Ishikawa (cell line): ENCODE measurements around the gene DEPDC1B.

ENCODE experiments used
- CEBPB ChIP-seq: IDR thresholded peaks from 2 replicates; pipeline ENCODE4 v1.6.1; 2012
- CREB1 ChIP-seq: IDR thresholded peaks from 2 replicates; pipeline ENCODE4 v1.6.1; 2012; ENCODE audit warnings: low read depth
- EGR1 ChIP-seq: IDR thresholded peaks from 2 replicates; pipeline ENCODE4 v1.6.1; 2012
- EP300 ChIP-seq: IDR thresholded peaks from 2 replicates; pipeline ENCODE4 v1.6.1; 2012; ENCODE audit warnings: borderline replicate concordance
- FOXM1 ChIP-seq: IDR thresholded peaks from 2 replicates; pipeline ENCODE4 v1.6.1; 2012; ENCODE audit warnings: low read depth, borderline replicate concordance
- MAX ChIP-seq: IDR thresholded peaks from 2 replicates; pipeline ENCODE4 v1.6.1; 2012
- NFIC ChIP-seq: IDR thresholded peaks from 2 replicates; pipeline ENCODE4 v1.6.1; 2012
- RAD21 ChIP-seq: IDR thresholded peaks from 2 replicates; pipeline ENCODE4 v1.6.1; 2012; ENCODE audit warnings: low read depth
- REST ChIP-seq: IDR thresholded peaks from 2 replicates; pipeline ENCODE4 v1.6.1; 2012; ENCODE audit warnings: low read depth, mild to moderate bottlenecking
- TAF1 ChIP-seq: IDR thresholded peaks from 2 replicates; pipeline ENCODE4 v1.6.1; 2012; ENCODE audit warnings: low read depth, mild to moderate bottlenecking
- TCF12 ChIP-seq: IDR thresholded peaks from 2 replicates; pipeline ENCODE4 v1.6.1; 2012; ENCODE audit warnings: low read depth
- TEAD4 ChIP-seq: IDR thresholded peaks from 2 replicates; pipeline ENCODE4 v1.6.1; 2012
- USF1 ChIP-seq: IDR thresholded peaks from 2 replicates; pipeline ENCODE4 v1.6.1; 2012
- YY1 ChIP-seq: IDR thresholded peaks from 2 replicates; pipeline ENCODE4 v1.6.1; 2012; ENCODE audit warnings: low read depth
- ZBTB7A ChIP-seq: IDR thresholded peaks from 2 replicates; pipeline ENCODE4 v1.6.1; 2012; ENCODE audit warnings: low read depth

Gene DEPDC1B

GRCh38 chr5:60722416-60722815 lies 22.4 kb upstream of the DEPDC1B start:
- TF ChIP-seq EP300, result no peak
- TF ChIP-seq ZBTB7A, result no peak
- no peak for TF ChIP-seq TAF1
- TF ChIP-seq REST, result no peak
- no peak for TF ChIP-seq TEAD4
- TF ChIP-seq FOXM1, result no peak
- TF ChIP-seq TCF12, result no peak
- TF ChIP-seq CEBPB, result no peak
- TF ChIP-seq MAX, result no peak
- TF ChIP-seq USF1, result no peak
- TF ChIP-seq CREB1, result no peak
- no peak for TF ChIP-seq EGR1
- no peak for TF ChIP-seq NFIC
- TF ChIP-seq RAD21, result no peak
- TF ChIP-seq YY1, result no peak

- TF ChIP-seq CEBPB (0 out of 2 replicates have a peak, but pooled peaks have one; percentile 5), RAD21 (peak; percentile 16; the same call in 1 of the 2 replicates), YY1 (no peak)
Observed at GRCh38 chr5:60719329-60719728, 19.4 kb upstream of the DEPDC1B start.

GRCh38 chr5:60718166-60718892 lies 18.4 kb upstream of the DEPDC1B start:
- TF ChIP-seq NFIC (no peak), RAD21 (no peak), CEBPB (no peak), ZBTB7A (no peak), CREB1 (no peak), TEAD4 (no peak), REST (no peak), EGR1 (no peak), MAX (no peak), FOXM1 (no peak), TCF12 (no peak), USF1 (no peak), TAF1 (no peak), EP300 (no peak)

- TF ChIP-seq REST, result no peak
- no peak for TF ChIP-seq TEAD4
- TF ChIP-seq NFIC, result no peak
- TF ChIP-seq RAD21, result no peak
- TF ChIP-seq FOXM1, result no peak
- TF ChIP-seq CREB1, result no peak
- no peak for TF ChIP-seq TAF1
- TF ChIP-seq EGR1, result no peak
- no peak for TF ChIP-seq TCF12
Observed at GRCh38 chr5:60712950-60713349, 13.0 kb upstream of the DEPDC1B start.

GRCh38 chr5:60710362-60710761 lies 10.4 kb upstream of the DEPDC1B start:
- TF ChIP-seq FOXM1 (no peak), RAD21 (no peak), TEAD4 (no peak), CREB1 (no peak), USF1 (no peak), CEBPB (no peak), ZBTB7A (no peak), YY1 (no peak), NFIC (no peak), MAX (no peak), EP300 (no peak), EGR1 (no peak)
